HTERT RPE-1 (cell line): ENCODE data around the gene SMO.

Experiments used
- in situ Hi-C: fragments of 300-500 bp; cut with MboI; formaldehyde crosslinking; loops from 4 replicates; pipeline ENCODE4 v1.14.3; 2020; ENCODE audit warnings: low sequenced_read_pairs

The SMO gene

DNA sequence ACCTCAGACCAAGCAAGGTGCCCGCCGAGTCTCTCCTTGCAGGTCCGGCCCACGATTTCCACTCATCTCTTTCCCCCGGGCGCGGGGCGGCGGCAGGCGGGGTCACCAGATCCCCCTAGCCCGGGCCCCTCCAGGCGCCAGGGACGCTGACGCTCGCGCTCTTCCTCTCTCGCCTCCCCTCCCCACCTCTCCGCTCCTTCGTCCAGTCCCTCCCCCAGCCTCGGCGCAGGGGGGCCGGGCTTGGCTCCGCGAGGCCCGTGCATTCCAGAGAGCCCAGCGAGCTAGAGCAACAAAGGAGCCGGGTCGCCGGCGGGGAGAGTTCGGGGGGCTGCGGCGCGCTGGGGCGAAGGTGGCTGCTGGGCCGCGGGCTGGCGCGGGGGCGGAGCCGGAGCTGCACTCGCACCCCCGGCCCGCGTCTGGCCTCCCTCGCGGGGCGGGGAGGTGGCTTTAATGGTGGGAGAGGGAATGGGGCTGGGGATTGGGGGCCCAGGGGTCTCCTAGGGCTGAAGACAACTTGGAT, at the start of gene SMO:
SMO (plus strand) TSS at position 262 of the 520 bp plus-strand sequence. CDS start 519 bp downstream, outside the sequence.
- in situ Hi-C loops = no loop called here

DNA sequence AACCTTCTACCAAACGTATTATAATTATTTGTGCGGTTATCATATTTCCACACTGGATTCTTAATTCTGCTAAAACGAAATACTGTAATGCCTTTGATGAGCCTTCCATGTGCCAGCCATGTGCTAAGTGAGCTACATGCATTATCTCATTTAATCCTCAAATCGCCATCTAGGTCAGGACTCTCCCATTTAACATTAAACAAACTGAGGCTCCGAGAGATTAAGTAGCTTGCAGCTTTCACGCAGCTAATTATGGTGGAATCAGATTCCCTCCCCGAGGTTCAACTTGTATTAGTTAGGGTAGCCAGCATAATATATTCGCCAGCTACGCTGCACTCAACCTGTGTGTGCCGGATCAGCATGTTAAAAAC, 44.7 kb upstream of the SMO start:
- in situ Hi-C loops = no loop called here

DNA sequence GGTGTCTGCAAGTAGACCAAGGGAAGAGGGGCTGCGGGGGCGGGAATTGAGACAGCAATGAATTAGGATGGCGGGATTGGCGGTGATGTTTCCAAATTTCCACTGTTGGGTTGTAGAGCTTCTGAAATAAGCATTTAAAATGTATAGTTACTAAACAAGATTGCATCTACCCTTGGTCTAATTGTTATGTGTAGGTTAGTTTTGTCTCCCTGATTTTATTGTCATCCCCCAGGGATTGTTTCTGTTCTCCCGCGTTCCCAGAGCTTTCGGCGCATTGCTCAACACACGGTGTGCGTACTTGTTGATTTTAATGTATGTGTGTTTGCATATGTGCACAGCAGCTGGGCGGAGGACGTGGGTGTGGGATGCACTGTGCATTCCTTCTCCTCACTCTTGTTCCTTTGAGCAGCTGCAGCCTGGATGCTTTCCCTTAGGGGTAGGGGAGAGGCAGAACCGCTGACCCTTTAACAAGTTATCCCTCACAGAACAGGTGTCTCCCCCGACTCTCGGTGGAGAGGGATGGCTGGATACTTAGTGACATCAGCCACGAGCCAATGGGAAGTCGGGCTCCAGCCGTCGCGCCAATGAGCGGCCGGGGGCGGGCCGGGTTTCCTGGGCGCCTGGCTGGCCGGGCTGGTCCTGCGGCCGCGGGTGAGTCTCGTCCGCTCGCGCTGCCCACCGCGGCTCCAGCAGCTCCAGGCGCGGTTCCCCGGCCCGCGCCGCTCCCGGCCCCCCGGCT, 44.2 kb upstream of the SMO start, which contains the start of gene TSPAN33:
TSPAN33 (plus strand) TSS at position 613 of the 739 bp plus-strand sequence. CDS start 274 bp downstream, outside the sequence.
- in situ Hi-C loops = no loop called here

DNA sequence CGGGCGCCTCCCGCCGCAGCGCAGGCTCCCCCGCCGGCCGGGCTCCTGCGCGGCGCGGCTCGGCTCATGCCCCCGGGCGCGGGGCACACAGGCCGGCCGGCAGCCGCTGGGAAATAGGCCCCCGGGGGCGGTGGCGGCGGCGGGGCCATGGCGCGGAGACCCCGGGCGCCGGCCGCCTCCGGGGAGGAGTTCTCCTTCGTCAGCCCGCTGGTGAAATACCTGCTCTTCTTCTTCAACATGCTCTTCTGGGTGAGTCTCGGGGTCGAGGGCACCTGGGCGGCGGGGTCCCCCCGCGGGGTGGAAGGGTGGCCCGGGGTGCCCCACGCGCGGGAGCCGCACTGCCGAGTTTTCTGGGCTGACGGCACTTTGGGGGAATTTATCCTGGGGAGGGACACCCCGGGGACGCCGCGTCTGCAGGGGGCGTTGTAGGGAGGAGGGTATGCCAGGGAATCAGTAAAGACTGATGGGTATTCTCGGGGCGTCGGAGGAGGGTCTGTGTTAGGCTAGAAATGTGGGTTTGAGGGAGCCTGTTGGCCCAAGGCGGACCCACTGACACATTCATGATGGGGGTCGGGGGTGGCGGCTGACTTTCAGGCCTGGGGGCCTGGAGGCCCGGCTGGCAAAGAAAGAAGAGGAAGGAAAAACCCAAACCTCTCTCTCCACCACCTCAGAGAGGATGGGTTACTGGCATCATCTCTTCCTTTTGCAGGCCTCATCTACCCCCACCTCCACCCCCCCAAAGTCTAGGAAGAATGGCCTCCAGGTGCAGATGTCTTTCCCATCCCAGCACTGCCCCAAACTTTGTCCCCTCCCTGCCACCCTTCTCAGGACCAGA, 43.4 kb upstream of the SMO start:
- in situ Hi-C loops = no loop called here

DNA sequence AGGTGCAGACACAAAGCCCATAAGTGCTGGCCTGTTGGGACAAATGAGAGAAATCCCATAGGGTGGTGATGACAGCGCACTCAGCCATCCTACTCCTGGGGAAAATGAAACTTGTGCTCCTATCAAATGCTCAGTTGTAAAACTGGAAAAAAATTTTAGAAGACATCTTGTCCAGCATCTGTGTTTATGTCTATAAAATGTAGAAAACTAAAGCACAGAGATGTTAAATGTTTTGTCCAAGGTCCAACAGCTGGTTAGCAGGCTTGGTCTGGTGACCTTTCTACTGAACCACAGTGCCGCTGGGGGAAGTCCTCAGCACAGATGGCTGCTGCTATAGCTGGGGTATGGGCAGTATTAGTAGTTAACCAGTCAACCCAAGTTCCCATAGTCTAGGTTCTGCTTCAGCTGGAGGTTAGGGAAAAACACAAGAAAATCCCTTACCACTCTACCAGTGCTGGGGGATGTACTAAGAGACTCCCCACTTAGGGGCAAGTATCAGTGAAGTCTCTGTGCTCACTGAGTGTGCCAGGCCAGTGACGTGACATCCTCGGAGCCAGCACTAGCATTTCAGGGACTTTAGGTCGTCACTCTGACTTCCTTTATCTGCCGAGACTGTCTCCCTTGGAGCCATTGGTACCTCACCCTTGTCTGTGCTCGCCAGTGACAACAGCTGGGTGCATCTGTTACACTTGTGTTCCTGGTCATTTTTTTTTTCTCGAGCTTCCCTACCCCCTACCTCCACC, 42.0 kb upstream of the SMO start:
- in situ Hi-C loops = no loop called here

DNA sequence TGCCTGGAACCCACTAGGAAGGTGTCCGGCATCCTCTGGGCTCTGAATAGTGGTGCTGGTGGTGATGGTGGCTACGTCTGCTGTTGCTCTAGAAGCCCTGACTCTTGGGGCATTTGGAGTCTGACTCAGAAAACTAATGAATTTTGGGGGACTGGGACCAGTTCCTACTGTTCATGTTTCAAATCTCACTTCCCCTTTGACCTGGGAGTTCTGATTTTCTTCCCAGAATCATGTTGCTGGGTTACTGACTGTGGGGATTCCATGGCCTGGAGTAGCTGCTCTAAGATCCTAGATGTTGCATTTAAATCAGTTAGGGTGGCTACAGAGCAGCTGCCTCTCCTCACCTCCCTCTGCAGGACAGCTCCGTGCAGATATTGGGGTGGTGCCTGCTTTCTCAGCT, 40.7 kb upstream of the SMO start:
- in situ Hi-C loops = no loop called here

DNA sequence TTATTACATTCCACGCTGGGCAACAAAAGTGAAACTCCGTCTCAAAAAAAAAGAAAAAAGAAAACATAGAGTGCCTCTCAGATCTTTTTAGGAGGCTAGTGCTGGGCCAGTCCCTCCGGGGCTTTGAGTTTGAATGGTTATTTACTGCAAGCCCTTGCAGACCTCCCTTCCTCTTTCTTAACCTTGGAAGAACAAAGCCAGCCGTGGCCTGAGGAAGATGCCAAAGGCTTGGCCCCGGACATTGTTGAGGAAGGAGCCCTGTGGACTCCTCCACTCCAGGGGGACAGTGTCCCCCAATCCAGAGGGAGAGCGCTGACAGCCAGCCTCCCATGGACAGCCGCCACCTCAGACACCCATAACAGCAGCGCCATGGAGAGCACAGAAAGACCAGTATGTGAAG, 38.9 kb upstream of the SMO start:
- in situ Hi-C loops = no loop called here

DNA sequence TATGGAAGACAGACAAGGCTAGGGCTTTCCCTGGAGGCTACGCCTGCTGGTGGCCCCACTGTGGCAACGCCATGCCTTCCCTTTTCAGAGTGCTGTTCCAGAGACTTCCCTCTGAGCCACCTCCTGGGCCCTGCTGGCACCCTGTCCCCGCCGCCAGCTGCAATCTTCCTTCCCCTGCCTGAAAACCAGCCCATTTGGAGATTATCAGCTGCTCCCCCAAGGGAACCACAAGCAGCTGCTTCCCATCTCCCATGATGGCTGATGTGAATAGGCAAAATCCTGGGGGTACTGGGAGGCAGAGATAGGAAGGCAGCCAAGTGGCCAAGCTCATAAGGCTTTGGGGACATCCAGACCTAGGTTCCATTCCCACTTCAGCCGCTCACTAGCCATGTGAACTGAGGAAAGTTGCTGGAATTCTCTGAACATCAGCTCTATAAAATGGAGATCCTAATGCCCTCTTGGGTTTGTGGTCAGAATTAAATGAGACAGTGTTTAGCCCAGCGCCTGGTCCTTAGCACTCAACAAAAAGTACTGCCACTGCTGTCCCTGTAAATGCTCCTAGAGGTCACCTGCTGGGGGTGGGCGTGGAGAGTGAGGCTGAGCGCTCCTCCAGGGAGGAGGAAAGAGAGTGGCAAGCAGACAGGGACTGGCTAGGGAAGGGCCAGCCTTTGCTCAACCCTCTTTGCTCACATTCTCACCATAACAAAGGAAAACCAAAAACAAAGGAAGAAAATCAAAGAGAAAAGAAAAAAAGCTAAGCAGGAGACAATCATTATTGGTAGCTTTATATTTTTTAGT, 38.0 kb upstream of the SMO start:
- in situ Hi-C loops = no loop called here

DNA sequence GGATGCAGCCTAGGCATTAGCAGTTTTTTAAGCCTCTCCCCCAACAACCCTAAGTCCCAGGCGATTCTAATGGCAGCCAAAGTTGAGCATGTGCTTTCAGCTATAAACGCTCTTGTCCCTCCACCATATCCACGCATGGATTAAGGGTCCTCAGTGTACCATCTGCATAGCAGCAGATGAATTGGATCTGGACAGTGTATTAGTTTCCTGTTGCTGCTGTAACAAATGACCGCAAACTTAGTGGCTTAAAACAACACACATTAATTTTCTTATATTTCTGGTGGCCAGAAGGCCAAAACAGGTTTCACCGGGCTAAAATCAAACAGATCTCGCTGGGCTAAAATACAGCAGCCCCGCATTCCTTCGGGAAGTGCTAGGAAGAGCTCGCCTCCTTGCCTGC, 30.8 kb upstream of the SMO start:
- in situ Hi-C loops = no loop called here

DNA sequence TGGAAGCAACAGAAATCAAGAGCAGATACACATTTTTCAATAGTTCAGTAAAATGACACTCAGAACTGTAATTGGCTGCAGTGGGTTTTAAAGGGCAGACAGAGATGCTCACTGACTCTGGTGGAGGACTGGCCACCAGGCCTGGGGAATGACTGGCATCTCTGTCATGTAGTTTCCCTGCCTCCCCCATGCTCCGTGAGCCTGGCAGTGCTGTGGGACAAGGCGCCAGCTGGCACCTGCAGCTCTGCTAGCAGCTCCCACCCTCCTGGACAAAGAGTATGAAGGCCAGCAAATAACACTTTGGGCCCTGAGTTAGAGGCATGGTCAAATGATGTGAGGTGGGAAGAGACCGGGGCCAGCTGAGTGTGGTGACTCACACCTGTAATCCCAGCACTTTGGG, 28.9 kb upstream of the SMO start:
- in situ Hi-C loops = no loop called here

DNA sequence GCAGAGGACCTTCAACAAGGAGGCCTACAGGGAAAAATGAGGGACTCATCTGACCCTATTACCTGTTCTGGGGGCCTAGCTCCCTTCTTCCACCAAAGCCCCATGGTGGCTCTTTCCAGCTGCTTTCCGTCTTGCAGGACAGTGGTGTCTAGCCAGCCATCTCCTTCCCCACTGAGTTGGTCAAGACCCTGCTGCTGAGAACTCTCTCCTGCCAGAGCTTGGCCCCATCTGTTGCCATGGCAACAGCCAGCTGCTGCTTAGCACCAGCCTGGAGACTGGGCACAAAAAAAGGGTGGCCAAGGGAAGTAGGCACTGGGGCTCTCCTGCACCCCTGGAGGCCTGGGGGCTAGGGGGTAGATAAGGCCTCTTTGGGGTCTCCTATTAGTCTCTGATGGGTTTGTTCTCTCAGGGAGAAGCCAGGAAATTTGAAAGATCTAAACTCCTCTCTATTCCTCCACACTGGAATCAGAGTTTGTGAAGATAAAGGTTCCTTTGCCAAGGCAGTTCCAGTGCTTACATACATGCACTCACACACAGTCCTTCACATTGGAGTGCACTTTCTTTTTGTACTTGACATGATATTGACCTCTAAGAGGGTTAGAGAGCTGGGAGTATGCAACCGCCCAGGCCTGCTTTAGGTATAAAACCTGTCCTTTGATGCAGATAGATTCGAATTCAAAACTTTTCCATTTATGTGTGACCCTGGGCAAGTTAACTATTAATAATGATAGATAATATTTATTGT, 28.1 kb upstream of the SMO start:
- in situ Hi-C loops = no loop called here

DNA sequence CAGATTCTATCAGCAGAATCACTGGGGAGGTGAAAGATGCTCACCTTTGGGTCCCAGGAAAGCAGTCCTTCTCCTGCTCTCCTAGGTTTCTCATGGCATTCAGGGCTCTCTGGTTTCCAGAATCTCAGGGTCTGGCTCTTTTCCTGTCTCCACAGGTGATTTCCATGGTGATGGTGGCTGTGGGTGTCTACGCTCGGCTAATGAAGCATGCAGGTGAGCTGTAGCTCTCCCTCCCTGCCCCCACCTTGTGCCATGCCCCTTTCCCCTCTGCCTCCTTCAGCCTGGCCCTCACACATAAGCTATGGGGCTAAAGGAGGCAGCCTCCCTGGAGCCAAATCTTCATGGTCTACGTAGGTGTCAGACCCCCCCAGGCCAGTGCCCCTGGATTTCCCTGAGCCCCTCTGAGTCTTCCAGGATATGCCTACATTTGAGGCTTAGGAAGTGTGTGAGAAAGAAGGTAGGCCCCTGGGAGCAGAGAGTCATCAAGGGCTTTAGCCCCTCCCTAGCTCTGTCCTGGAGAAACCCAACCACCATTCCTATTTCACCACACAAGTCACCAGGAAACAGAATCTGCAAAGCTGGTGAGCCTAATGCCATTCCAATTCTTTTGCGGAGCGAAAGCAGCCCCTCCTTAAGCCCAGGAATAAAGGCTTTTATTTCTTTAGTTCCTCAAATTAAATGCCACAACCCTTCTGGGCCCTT, 26.8 kb upstream of the SMO start:
- in situ Hi-C loops = no loop called here

DNA sequence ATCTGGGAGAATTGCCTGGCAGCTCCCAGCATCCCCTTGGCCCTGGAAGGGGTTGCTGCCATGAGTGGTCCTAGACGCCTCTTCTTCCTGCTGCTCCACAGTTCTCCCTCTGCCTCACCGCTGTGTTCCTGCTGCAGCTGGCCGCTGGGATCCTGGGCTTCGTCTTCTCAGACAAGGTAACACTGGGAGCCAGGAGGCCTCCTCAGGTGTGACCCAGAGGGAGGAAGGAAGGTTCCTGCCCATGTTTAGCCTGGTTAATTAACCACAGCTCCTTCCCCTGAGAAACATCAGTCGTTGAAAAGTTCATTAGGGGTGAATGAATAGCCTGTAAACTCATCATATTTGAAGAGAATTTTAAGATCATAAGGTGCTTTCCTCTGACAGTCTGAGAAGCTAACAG, 25.7 kb upstream of the SMO start:
- in situ Hi-C loops = no loop called here

DNA sequence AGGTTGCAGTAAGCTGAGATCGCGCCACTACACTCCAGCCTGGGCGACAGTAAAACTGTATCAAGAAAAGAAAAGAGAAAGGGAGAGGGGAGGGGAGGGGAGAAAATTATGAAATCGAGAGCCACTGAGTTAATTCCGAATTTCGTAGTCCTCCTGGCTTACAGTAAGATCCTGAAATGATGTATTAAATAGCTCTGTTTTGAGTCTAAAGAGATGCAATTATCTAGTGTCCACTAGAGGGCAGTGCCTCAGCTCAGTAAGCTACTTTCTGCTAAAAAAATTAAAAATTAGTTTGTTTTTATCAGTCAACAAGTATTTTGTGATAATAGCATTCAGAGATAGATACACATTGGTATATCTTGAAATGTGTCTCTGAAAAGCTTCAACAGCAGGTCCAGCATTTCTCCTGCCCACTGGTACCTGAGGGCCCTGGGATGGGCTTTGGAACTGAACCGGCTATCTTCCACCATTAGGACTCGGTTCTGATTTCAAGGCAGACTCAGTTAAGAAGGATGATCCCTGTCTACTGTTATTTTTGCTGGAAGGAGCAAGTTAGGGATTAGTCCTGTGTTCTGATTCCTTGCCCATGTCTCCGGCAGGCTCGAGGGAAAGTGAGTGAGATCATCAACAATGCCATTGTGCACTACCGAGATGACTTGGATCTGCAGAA, 24.4 kb upstream of the SMO start:
- in situ Hi-C loops = no loop called here

DNA sequence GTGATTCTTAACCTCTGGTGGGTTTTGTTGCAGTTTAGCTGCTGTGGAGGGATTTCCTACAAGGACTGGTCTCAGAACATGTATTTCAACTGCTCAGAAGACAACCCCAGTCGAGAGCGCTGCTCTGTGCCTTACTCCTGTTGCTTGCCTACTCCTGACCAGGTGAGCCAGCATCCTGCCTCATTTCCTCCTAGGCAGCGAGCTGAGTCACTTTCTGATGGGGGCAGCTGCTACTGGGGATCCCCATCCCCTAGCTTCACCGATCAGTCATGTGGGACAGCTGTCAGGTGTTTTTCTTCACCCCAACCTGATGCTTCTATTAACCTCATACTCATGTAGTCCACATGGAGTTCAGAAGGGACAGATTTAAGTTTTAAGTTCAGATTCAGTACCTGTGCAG, 21.7 kb upstream of the SMO start:
- in situ Hi-C loops = no loop called here

DNA sequence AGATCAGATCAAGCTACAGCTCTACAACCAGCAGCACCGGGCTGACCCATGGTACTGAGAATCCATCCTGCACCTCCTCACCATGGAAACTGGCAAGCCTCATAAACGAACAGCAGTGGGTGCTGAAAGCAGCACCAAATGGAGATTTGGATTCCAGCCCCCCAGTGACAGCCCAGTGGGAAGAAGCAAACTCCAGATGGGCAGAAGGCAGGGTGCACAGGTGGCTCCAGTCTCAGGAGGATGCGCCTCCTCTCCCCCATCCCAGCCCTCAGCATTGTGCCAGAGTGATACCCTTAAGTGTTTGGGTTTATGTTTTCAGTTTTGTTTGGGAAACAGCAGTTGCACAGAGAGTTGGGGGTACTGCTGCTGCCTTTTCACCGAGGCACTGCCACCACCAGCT, 20.6 kb upstream of the SMO start:
- in situ Hi-C loops = no loop called here

DNA sequence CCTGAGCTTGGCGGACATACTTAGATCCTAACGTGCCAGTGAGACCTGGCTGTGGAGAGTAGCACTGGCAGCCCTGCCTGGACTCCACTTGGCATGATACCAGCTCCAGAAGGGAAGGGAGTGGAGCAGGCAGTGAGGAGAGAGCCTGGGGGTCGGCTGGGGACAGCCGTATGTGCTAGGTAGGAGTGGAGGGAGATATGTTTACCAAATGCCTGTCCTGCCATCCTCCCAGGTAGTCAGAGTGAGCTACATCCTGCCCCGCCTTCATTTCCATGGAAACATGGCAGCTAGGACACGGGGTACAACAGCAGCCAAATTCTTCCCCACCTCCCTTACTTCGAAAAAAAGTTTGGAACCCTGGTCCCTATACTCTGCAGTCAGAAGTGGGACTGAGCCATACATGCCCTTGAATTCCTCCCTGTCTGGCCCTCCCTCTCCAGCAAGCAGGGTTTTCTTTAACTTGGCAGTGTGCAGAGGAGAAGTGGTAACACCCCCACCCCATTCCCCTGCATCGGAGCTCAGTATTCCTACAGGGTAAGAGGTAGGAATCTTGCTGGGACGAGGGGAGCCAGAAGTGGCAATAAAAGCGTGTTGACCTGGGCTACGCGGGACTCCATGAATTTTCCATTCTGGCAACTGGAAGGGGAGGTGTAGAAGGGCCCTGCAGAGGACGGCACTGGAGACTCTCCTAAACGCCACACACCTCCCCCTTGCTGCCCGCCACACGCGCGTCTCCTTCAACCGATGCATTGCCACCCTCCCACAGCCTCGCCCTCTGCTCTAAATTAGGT, 20.0 kb upstream of the SMO start:
- in situ Hi-C loops = no loop called here

DNA sequence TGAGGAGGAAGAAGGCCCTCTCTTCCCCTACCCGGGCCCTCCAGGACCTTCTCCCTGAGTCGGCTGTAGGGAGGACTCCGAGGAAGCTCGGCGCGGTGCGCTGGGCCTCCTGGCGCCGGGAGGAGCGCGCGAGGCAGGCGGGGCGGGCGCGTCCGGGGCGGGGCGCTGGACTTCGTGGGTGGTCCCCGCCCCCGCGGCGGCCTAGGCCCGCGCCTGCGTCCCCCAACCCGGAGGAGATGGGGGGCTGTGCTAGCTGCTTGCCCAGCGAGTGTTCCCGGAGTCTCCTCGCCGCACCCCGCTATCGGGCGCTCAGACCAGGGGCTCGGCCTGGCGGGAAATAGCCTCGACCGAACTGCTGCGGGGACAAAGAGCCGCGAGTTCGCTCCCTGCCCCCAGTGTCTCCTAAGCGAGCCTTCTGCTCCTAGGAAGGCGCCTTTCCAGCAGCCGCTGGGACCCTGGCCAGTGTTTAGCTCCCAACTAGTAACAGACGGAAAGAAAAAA, 19.2 kb upstream of the SMO start:
- in situ Hi-C loops = no loop called here
